HG02938 (cell line): ENCODE measurements around the gene RPTN.

Source experiments
- ATAC-seq: cut with Tn5 transposase; IDR thresholded peaks from one replicate; pipeline ENCODE4 v1.9.1; 2021; ENCODE audit warnings: mild to moderate bottlenecking, moderate library complexity; ENCODE audit not compliant: unreplicated experiment

The RPTN gene

DNA sequence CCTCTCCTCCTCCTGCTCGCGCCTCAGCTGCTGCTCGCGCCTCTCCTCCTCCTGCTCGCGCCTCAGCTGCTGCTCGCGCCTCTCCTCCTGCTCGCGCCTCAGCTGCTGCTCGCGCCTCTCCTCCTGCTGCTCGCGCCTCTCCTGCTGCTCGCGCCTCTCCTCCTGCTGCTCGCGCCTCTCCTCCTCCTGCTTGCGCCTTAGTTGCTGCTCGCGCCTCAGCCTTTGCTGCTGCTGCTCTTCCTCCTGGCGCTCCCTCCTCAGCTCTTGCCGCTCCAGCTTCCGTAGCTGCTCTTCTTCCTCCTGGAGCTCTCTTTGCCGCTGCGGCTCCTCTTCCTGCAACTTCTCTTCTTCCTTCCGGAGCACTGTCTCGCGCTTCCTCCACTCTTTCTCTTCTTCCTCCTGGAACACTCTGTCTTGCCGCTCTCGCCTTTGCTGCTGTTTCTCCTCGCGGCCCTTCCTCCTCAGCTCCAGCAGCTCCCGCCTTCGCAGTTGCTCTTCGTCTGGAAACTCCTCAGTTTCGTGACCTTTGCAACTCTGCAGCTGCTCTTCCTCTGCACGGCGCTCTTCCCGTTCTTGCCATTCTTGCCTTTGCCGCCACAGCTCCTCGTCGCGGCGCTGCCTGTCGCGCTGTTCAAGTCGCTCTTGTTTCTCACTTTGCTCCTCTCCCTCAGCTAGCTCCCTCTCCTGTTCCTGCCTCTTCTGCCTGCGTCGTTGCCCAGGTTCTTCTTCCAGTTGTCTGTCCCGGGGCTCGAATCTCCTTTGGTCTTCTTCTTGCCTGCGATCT lies 46.7 kb downstream of the RPTN start:
- no peak for ATAC-seq

- no peak for ATAC-seq
Observed at GRCh38 chr1:152111515-152111968, 47.5 kb downstream of the RPTN start.

DNA sequence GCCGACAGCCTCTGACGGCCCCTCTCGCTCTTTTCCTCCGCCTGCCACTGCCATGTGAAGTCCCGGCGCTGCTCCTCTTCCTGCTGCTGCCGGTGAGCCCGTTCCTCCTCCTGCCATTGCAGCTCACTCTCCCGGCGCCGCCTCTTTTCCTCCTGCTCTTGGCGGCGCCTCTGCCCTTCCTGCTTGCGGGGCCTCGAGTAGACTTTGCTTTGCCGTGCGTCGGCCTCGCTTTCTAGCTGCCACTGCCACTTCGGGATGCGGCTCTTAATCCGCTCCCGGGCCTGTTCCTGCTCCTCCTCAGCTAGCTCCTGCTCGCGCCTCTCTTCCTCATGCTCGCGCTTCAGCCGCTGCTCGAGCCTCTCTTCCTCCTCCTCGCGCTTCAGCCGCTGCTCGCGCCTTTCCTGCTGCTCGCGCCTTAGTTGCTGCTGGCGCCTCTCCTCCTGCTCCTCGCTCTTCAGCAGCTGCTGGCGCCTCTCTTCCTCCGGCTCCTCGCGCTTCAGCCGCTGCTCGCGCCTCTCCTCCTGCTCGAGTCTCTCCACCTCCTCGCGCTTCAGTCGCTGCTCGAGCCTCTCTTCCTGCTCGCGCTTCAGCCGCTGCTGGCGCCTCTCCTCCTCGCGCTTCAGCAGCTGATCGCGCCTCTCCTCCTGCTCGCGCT lies 48.0 kb downstream of the RPTN start:
- ATAC-seq, result no peak

GRCh38 chr1:152110365-152110859 lies 48.6 kb downstream of the RPTN start:
- no peak for ATAC-seq

GRCh38 chr1:152109998-152110294 lies 49.1 kb downstream of the RPTN start:
- ATAC-seq, result no peak

DNA sequence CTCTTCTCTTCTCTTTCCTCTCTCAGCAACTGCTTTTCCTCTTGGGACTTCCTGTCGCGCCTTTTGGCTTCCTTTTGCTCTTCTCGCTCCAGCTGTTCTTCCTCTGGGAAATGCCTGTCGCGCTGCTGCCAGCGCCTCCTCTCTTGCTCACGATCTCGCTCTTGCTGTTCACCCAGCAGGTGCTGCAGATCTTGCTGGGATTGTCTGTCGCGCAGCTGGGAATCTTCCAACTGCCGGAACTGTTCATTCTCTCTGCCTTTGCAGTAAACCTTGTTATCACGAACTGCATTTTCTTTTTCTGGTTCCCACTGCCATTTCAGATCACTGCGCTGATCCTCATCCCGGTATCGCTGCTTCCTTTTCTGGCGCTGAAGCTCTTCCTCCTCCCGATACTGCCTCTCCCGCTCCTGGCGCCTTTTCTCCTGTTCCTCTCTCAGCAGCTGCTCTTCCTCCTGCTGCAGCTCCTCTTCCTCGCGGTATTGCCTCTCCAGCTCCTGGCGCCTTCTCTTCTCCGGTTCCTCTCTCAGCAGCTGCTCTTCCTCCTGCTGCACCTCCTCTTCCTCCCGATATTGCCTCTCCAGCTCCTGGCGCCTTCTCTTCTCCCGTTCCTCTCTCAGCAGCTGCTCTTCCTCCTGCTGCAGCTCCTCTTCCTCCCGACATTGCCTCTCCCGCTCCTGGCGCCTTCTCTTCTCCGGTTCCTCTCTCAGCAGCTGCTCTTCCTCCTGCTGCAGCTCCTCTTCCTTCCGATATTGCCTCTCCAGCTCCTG lies 49.6 kb downstream of the RPTN start:
- ATAC-seq, result no peak

- ATAC-seq, result no peak
Observed at GRCh38 chr1:152108882-152109222, 50.2 kb downstream of the RPTN start.

DNA sequence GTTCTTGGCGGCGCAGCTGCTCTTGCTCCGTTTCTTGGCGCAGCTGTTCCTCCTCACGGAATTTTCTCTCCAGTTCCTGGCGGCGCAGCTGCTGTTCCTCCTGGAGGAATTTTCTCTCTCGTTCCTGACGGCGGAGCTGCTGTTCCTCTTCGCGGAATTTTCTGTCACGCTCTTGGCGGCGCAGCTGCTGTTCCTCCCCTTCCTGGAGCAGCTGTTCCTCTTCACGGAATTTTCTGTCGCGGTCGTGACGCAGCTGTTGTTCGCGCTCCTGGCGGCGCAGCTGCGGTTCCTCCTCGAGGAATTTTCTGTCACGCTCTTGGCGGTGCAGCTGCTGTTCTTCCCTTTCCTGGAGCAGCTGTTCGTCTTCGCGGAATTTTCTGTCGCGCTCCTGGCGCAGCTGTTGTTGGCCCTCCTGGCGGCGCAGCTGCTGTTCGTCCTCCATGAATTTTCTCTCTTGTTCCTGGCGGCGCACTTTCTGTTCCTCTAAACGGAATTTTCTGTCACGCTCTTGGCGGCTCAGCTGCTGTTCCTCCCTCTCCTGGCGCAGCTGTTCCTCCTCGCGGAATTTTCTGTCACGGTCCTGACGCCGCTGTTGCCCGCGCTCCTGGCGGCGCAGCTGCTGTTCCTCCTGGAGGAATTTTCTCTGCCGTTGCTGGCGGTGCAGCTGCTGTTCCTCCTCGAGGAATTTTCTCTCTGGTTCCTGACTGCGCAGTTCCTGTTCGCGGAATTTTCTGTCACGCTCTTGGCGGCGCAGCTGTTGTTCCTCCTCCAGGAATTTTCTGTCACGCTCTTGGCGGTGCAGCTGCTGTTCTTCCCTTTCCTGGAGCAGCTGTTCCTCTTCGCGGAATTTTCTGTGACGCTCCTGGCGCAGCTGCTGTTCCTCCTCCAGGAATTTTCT lies 50.8 kb downstream of the RPTN start:
- no peak for ATAC-seq

DNA sequence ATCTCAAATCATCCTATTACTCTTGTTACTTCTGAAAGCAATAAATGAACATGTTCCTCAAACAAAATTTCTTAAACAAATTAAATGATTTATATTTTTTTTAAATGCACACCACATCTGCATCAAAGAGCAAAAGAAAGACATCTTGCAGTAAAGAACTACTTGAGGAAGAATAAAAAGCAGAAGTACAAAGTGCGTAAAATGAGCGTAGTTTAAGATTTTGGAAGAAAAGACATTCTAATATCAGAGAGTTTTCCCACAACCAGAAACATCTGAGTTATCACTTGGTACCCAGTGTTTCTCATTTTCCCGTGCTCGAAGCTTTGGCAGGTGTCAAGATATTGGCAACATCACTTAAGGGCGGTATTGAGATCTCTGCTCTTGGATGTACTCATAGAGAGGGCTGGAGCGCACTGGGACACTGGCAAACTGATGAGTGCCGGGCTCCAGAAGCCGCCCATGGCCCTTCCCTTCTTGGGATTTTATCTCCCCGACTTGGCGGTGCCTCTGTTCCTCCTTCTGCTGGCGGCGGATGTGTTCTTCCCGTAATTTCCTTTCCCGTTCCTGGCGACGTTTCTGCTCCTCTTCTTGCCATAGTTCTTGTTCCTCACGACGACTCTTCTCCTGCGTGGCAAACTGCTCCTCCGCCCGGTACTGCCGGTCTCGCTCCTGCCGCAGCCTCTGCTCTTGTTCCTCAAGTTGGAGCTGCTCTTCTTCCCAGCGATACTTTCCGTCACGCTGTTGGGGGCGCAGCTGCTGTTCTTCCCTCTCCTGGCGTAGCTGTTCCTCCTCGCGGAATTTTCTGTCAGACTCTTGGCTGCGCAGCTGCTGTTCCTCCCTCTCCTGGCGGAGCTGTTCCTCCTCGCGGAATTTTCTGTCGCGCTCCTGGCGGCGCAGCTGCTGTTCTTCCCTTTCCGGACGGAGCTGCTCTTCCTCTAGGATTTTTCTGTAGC lies 51.7 kb downstream of the RPTN start:
- no peak for ATAC-seq

DNA sequence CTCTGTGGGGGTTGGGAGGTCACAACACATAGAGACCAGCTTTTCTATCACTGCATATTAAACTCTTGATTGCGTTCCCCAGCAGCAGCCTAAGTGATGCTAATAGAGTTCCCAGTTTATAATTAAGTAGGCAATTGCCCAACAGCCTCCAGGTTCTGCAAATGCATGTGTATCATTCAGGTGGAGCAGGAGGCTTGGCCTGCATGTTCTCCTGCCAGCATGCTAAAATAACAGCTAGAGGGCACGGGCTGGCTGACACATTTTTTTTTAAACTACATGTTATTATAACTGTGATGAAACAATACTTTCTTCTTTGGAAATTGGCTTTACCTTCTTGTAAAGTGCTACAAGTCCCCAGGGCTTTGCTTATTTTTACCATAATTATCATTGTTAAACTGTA lies 54.2 kb downstream of the RPTN start:
- ATAC-seq, result no peak
